ENCODE measurements around the gene PITPNC1.
"Not testable (repeated sequence)": the region's sequence is repeated elsewhere in the genome, so short reads cannot be mapped to it uniquely, and the experiment has no call there.

The PITPNC1 gene

DNA sequence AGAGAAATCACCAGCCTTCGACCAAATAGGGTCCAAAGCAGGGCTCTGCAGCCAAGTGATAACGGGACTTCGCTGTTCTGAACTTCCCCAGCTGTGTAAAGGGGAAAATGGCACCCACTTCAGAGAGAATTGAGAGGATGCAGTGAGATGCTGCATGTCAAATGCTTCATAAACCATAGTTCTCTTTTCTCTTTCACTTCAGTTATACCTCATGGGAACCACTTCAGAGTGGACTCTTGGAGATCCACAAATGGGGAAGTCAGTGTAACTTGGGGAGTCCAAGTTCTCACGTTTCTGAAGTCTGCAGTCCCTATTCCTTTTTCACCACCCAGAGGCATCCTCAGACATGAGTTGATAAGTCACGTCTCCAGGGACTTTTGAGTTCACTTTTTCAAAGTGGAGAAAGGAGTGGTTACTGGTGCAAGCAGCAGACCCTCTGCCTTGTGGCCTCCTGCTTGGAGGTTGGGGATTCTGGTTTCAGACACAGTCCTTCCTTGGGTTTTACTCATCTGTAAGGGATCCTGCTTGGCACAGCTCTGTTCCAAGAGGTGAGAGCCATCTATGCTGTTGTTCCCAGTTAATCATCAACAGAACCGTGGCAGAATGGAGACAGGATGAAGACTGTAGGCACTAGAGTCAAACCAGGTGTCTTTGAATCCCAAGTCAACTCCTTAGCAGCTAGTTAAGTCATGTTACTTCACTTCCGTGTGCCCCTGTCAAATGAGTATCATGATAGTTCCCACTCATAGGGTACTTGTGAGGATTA lies 217.2 kb downstream of the PITPNC1 start:
- no peak for DNase-seq

DNA sequence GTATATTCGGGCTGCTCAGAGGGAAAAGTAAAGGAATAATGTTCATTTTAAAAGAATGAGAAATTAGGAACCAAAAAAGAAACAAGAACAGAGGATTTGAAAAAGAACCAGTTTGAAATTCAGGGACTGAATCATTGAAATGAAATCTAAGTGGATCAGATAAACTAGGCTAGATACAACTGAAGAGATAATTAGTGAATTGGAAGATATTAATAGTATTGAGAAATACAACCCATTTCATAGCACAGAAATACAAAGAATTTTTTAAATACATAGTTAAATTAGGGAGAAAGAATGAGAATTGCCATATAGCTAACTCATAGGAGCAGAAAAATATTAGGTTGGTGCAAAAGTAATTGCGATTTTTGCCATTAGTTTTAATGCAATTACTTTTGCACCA lies 223.3 kb downstream of the PITPNC1 start:
- DNase-seq: no peak

DNA sequence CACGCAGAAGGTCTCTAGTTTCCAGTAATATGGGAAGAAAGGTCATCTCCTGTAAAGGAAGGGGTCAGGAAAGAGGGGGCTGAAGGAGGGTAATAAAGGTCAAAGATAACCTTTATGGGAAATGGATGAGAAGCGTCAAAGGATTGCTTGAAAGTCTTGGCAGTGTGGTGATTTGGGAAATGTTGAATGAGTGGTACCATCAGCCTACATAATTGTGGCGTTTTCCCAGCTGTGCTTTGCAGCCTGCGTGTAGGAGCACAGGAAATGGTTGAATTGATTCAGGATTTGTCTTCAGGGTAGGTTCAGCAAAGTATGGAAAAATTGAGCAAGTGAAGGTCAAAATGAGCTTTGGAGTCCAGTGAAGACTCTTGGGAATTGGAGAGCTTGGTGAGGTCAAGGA lies 224.8 kb downstream of the PITPNC1 start:
- DNase-seq: no peak

DNA sequence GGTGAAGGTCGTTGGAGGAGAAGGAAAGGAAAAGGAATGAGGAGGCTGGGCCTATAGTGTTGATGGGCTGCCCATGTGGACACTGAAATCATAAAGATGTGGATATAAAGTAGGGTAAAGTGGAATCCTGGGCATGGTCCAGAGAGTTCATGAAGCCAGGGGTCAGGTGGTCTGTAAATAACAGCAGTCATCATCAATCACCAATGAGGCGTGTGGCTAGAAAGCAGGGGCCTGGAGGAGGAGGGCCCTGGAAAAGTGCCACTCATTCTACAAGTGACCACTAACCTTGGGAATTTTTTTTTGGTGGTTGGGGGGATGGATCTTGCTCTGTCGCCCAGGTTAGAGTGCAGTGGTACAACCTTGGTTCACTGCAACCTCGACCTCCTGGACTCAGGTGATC lies 225.4 kb downstream of the PITPNC1 start:
- no peak for DNase-seq

DNA sequence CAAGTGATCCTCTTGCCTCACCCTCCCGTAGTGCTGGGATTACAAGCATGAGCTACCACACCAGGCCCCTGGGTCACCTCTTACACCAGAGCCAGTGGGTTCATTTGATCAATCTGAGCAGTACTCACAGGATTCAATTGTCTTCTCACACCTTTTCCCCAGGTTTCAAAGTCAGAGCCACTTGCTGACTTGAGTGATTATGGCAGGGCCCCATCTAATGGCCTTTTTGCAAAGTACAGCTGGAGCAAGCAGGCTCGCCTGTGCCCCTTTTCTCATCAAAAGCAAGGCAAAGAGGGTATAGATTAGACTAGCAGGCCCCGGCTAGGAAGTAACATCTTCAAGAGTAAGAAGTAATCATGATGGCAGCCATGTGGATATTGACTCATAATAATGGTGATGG lies 225.9 kb downstream of the PITPNC1 start:
- DNase-seq: peak in 1 of 4 experiments; percentile 6

DNA sequence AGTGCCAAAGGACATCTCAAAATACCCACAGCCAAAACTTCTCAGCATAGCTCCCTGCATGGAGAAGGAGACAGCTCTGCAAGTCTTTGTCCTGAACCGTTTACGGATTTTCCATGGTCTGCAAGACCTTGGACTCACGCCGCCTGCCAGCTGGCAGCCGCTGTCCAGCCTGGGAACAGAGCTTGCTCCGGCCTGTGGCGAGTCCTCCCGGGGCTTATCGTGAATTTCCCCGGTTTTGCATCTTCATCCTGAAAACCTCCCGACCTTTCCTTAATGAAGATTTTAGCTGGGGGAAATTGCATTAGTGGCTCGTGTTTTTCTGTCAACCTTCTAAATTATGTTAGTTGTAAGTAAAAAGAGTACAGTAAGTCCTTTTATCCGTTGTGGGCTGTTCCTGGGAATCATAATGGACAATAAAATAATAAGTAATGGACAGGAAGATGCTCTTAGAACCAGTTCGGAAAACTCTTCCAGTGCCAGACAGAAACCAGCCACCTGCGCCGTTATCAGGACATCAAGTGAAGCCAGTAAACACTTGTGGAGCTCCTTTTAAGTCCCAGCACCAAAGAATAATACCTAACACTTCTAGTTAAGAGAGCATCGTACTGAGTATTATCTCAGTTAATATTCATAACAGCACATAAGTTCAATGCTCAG lies 228.3 kb downstream of the PITPNC1 start:
- no peak for DNase-seq

DNA sequence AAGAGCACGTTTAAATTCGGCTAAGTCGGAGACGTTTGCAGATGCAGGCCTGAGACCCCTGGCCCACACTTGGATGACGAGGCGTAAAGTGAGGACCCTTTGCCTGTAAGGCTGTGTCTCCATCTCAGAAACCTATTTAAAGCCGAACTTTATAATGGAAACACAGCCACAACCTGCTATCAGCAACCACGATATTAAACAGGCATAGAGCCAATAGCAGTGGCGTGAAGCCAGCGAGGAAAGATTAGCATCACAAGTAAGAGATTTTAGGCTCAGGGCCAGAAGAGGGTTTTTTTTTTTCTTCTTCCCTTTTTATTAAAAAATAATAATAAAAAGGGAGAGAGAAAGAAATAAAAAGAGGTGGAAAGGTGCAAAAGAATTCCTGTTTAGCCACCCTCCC lies 229.4 kb downstream of the PITPNC1 start:
- no peak for DNase-seq

DNA sequence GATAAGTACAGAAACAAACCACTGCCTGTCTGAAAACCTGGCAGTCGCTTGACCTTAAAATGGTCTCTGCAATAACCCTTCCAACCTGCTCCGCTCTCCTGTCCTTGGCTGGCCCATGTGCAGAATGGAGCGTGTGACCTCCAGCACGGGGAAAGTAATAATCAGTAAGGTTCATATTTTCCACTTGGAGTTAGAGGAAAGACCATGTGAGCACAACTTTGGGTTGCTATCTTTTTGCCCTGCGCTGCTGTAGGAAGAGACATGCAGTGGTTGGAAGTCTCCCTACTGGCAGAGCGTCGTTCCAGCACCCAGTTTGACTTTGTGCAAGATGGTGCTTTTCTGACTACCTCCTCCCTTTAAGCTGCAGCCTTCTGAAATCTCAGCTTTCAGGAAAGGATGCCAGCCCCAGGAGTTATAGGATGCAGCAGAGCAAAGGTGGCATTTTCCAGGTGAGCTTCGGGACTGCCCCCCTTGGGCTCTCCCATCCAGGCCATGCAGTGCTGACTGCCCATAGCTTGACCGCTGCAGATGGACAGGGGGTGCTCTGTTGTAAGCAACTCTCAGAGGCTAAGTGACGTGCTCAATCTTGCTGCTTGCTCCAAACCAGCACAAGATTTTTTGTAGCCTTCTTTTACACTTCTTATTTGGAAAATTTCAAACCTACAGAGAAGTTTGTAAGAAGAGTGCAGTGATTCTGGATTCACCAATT lies 230.0 kb downstream of the PITPNC1 start:
- no peak for DNase-seq

DNA sequence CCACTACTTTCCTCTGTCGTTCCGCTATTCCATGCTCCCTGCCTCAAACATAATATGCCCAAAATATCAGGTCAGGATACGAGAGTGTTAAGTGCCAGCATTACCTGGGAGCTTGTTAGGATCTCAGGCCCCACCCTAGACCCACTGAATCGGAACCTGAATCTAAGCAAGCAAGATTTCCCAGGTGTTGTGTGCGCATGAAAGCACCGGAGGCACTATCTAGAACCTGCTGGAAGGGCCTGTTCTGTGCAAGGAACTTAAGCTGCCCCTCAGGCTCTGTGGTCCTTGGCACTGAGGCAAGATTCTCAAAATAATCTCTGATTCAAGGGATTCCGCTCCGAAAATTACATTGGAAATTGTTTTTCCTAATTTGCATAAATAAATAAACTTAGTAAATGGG lies 233.0 kb downstream of the PITPNC1 start:
- no peak for DNase-seq

DNA sequence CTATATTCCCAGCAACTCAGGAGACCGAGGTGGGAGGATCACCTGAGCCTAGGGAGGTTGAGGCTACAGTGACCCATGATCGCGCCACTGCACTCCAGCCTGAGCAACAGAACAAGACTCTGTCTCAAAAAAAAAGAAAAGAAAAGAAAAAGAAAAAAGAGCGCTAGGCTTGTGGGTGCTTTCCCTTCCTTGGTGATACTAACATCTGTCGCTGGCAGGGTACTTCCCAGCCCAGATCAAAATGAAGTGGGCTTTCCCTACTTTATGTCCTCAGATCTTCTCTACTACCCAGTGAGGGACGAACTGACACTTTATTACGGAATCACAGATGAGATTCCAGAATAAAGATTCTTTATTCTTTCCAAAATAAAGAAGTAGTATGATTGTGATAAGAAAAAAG lies 236.9 kb downstream of the PITPNC1 start:
- no peak for DNase-seq

DNA sequence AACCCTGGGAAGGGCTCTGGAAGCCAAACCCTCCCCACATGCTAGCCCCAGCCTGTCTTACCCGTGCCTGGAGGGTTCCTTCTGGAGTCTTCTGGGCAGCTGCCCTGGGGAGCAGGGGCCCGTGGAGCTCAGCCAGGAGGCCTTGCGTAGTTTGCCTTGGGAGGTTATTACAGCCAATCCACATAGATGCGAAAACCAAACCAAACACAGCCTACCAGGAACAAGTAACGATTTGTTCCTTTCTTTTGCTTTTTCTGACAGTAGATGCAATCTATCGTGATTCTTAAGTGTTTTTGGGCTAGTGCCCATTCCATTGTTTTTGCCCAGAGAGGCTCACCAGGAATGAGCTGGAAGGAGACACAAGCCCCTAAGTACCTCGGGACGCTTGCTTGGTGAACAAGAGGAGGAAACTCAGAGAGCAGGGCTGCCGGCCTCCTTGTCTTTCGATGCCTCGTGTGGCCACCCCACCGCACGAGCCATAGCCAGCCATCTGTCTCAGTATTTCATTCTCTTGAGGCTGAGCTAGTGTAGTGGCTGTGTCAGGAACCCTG lies 238.0 kb downstream of the PITPNC1 start:
- no peak for DNase-seq

DNA sequence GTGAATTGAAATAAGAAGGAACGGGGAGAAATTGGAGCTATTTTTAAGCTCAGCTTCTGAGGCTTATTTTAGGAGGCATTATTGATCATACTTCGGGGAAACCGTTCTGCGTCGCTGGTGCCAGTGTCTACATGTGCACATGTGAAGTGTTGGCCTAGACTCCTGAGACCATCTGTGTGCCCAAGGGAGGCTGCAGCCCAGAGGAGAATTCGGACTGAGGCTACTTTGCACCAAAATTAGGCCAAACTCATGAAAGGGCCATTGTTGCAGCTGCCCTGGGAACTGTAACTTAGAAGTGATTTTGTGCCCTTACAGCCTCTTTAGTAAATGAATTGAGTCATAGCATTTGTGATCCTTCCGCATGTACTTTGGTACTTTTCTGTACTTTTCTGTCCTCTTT lies 238.7 kb downstream of the PITPNC1 start:
- no peak for DNase-seq

DNA sequence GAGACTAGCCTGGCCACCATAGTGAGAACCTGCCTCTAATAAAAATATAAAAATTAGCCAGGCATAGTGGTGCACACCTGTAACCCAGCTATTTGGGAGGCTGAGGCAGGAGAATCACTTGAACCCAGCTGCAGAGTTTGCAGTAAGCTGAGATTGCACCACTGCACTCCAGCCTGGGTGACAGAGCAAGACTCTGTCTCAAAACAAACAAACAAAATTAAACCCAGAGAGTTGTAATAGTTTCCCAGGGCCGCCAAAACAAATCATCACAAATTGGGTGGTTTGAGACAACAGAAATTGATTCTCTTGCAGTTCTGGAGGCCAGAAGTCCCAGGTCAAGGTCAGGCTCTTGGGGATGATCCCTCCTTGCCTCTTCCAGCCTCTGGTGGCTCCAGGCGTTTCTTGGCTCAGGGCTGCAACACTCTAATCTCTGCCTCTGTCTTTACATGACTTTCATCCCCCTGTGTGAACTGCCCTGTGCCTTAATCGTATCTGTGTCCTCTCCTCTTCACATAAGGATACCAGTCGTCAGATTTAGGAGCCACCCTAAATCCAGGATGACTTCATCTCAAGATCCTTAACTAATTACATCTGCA lies 240.3 kb downstream of the PITPNC1 start:
- no peak for DNase-seq

DNA sequence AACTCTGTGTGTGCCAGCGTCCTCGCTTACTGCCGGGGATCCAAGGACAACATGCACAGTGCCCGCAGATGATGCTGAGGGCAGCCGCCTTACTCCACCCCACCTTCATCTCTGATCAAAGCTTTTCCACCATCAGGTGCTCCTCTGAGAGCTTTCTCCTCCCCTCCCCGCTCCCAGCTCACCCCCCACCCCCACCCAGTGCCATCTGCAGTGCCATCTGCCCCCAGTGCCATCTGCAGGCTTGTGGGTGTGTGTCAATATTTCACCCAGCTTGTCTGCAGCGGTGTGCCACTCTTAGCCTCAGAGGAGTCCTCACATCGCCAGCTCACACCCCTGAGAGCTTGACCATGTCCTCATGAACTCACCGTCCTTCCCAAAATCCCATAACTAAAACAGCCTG lies 242.5 kb downstream of the PITPNC1 start:
- no peak for DNase-seq

DNA sequence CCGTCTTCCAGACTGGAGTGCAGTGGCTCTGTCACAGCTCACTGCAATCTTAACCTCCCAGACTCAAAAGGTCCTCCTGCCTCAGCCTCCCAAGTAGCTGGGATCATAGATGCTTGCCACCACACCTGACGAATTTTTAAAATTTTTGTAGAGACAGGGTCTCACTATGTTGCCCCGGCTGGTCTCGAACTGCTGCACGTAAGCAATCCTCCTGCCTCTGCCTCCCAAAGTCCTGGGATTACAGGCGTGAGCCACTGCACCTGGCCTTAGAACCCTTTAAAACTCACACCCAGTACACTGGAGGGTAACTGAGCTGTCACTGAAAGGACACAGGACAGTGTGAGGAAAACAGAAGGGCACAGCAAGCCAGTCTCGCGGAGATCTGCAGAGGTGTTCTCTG lies 243.0 kb downstream of the PITPNC1 start:
- no peak for DNase-seq

DNA sequence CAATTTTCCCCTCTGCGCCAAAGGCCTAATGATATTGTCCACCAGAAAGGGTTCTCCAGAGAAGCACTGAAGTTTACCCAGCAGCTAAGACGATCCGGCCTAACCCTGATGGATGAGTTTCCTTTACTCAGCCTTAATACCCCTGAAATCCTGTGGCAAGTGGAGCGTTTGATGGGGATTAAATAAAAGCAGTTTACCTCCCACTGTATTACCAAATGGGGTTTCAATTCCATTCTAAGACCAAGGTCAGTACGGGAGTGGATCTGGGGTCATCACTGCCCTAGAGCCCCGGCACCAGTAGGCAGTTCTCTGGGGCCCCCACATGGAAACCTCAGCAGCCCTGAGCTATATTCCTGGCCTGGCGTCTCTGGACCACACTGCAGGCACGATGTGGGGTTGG lies 243.6 kb downstream of the PITPNC1 start:
- no peak for DNase-seq

DNA sequence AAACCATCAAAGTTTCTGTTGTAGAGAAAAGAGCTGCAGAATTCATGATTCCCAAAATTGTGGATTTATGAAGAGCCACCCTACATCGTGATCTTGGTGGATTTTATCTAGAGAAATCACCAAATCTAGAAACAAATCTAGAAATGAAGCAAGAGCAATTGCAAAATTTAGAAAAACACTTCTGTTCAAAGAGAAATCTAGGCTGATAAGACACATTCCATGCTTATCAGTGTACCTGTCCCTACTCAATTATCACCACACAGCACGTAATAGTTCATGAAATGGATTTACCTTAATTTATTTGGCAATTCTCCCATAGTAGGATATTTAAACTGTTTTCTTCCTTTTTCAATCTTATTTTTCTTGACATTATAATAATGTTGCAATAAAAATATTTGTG lies 246.7 kb downstream of the PITPNC1 start:
- no peak for DNase-seq

DNA sequence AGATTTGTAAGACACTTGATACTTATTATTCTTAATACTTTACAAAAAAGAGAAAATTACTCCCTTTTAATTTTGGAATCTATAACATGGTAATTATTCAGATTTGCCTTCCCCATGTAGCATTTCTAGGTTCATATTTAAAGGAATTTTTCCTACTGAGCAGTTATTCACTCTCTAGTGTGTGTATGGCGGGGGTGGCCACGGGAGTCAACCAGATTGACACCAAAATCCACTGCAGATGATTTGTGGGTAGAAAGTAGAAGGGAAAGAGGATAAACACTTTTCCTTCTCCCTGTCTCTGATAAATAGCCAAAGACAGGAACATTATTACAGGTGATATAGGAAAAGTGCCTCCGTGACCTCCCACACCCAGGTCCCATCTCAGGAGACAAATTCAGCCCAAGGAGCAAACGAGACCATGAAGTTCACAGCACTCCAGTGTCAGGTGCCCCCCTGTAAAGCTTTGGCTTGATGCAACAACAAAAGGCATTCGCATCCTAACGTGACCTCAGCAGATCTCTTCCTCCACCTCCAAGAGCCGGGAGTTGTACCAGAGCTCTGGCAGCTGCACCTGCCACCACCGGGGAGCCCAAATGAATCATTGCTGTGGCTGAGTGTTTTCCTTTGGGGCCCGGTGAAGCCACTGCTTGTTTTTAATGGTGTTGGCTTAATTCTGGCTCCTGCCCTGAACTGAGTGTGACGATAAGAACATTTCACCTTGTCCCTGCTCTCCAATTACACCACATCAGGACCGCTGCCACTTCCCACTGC lies 248.0 kb downstream of the PITPNC1 start:
- no peak for DNase-seq

DNA sequence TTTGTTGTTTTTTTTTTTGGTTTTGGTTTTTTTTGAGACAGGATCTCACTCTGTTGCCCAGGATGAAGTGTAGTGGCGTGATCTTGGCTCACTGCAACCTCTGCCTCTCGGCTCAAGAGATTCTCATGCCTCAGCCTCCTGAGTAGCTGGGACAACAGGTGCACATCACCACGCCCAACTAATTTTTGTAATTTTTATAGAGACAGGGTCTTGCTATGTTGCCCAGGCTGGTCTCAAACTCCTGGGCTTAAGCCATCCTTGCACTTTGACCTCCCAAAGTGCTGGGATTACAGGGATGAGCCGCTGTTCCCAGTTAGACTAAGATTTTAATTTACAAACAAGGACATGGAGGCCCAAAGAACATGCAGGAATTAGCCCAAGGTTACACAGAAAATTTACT lies 248.9 kb downstream of the PITPNC1 start:
- no peak for DNase-seq

DNA sequence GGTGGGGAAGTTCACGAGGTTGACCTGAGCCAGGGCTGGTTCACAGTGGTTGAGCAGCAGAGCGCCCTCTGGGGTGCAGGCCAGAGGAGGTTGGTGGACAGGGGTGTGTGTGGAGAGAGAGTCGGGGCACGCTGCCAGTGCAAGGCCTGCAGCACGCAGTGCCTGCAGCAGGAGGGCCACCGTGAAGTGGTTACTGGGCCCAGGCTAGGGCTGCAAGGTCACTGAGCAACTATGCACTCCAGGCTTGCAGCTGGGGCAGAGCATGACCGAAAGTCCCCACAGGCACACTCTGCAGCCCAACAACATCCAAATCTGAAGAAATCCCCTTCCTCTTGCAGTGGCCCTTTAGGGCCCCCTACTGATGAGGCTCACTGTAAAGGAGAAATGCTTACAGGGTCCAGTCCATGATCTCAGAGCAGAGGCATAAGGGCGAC lies 251.5 kb downstream of the PITPNC1 start:
- DNase-seq: no peak

DNA sequence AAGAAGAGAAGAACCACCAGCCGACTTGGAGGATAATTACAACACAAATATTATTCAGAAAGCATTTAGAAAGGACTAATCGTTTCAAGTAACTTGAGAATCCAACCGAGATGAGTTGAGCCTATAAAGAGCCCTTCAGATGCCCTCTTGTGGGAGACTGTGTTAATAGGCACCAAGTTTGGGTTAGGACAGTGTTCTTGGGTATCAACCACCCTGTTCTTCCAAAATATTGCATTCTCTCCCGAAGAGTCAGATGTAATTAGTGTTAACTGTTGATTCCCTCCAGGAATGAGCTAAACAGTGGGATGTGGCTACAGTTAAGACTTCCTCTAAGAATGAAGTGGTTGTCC lies 252.9 kb downstream of the PITPNC1 start:
- no peak for DNase-seq

DNA sequence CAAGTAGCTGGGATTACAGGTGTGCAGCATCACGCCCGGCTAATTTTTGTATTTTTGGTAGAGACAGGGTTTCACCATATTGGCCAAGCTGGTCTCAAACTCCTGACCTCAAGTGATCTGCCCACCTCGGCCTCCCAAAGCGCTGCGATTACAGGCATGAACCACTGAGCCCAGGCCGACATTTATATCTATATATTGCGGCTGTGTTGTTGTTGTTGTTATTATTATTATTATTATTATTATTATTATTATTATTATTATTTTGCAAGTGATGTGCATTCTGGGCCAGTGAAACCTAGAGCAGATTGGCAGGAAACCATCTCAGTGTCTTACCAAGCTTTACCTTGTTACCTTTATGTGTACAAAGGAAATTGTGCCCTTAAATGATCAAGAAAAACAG lies 253.8 kb downstream of the PITPNC1 start:
- not testable (repeated sequence) for DNase-seq

DNA sequence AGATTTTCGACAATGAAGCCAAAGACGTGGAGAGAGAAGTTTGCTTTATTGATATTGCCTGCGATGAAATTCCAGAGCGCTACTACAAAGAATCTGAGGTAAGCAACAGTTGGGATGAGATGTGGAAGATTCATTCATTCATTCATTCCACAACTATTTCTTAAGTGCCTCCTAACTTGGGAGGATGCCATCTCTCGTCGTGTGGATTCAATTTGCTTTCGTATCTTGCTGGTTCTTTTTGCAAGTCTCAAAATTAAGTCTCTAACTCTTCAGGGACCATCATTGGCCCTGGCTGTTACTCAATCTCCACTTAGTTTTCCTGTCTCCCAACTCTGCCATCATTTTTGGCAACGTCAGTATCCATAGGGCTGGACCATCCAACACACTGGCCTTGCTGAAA lies 255.1 kb downstream of the PITPNC1 start:
- DNase-seq: no peak
